Suprapubic skin (tissue), 4 donors: ENCODE data around the gene MIA2.

Source experiments
- CTCF ChIP-seq, 2 donors: fragments of 200-600 bp in 1 of 2; fragments of 450-650 bp in 1 of 2; sonication (generic) in 1 of 2; IDR thresholded peaks; one replicate each; pipeline ENCODE4 v1.5.1; 2016 to 2019; ENCODE audit warnings: antibody characterized with exemption in 2 of 2, mild to moderate bottlenecking in 1 of 2, moderate library complexity in 1 of 2
- EP300 ChIP-seq: sonication (generic); formaldehyde crosslinking; IDR thresholded peaks from one replicate; pipeline ENCODE4 v1.6.1; 2017; ENCODE audit warnings: antibody characterized with exemption
- POLR2A ChIP-seq, 2 donors: fragments of 450-650 bp; IDR thresholded peaks; one replicate each; pipeline ENCODE4 v1.6.1; 2017; ENCODE audit warnings: antibody characterized with exemption in 2 of 2, mild to moderate bottlenecking in 2 of 2, moderate library complexity in 2 of 2
- POLR2AphosphoS5 ChIP-seq, 3 donors: sonication (generic); formaldehyde crosslinking; IDR thresholded peaks; one replicate each; pipeline ENCODE4 v1.6.1; 2017; ENCODE audit warnings: antibody characterized with exemption in 3 of 3

GRCh38 chr14:39393289-39393688 is 159.6 kb downstream of the MIA2 start:
- TF ChIP-seq EP300 (no peak), POLR2A (IDR thresholded peaks at IDR 0.05) (no peak), CTCF (IDR thresholded peaks at IDR 0.05) (no peak), POLR2AphosphoS5 (IDR thresholded peaks at IDR 0.05) (no peak)
